ENCODE results near the gene GPD1.
"Not testable (repeated sequence)": the region's sequence is repeated elsewhere in the genome, so short reads cannot be mapped to it uniquely, and the experiment has no call there.

GPD1 gene

GRCh38 chr12:50074936-50075807 is 28.6 kb upstream of the GPD1 start:
- peak; percentile 68 to 69 for DNase-seq

GRCh38 chr12:50075808-50076170 is 28.0 kb upstream of the GPD1 start:
- DNase-seq, result no peak

GRCh38 chr12:50077099-50077498 is 26.7 kb upstream of the GPD1 start:
- no peak for DNase-seq

GRCh38 chr12:50078281-50078680 is 25.5 kb upstream of the GPD1 start:
- no peak for DNase-seq

GRCh38 chr12:50079771-50080170 is 24.0 kb upstream of the GPD1 start:
- DNase-seq, result no peak

GRCh38 chr12:50081096-50081808 is 22.6 kb upstream of the GPD1 start:
- DNase-seq, result no peak

- no peak for DNase-seq
Measured at GRCh38 chr12:50082644-50083043, 21.2 kb upstream of the GPD1 start.

GRCh38 chr12:50083301-50083700 is 20.5 kb upstream of the GPD1 start:
- no peak for DNase-seq

GRCh38 chr12:50084409-50084774 is 19.4 kb upstream of the GPD1 start:
- DNase-seq, result not testable (repeated sequence)

GRCh38 chr12:50084775-50085614 is 18.8 kb upstream of the GPD1 start, which contains the start of gene SMARCD1:
TSS of gene SMARCD1 (plus strand) at chr12:50085342. CDS start at chr12:50085370, 28 bp downstream.
- DNase-seq, result peak; percentile 78 to 86

GRCh38 chr12:50085615-50086072 is 18.2 kb upstream of the GPD1 start:
- no peak for DNase-seq

- no peak for DNase-seq
Measured at GRCh38 chr12:50086148-50086547, 17.7 kb upstream of the GPD1 start.

- no peak for DNase-seq
Measured at GRCh38 chr12:50087151-50087550, 16.7 kb upstream of the GPD1 start.

- no peak for DNase-seq
Measured at GRCh38 chr12:50087995-50088394, 15.8 kb upstream of the GPD1 start.

GRCh38 chr12:50088577-50089335 is 15.1 kb upstream of the GPD1 start:
- DNase-seq, result peak; percentile 47 to 55

- no peak for DNase-seq
Measured at GRCh38 chr12:50089730-50090129, 14.1 kb upstream of the GPD1 start.

GRCh38 chr12:50090391-50090790 is 13.4 kb upstream of the GPD1 start:
- DNase-seq, result no peak

GRCh38 chr12:50097952-50098351 is 5.9 kb upstream of the GPD1 start:
- no peak for DNase-seq

- DNase-seq, result no peak
Measured at GRCh38 chr12:50099302-50100008, 4.4 kb upstream of the GPD1 start.

- DNase-seq, result no peak
Measured at GRCh38 chr12:50100561-50100960, 3.2 kb upstream of the GPD1 start.

GRCh38 chr12:50101663-50102062 is 2.1 kb upstream of the GPD1 start:
- DNase-seq, result peak in 1 of 2 experiments; percentile 5

GRCh38 chr12:50102131-50102531 is 1.7 kb upstream of the GPD1 start:
- no peak for DNase-seq
